GM18867 (cell line): Measurements from ENCODE around the gene ANO1.
"Not testable (repeated sequence)": the region's sequence is repeated elsewhere in the genome, so short reads cannot be mapped to it uniquely, and the experiment has no call there.

Experiments
- ATAC-seq: cut with Tn5 transposase; IDR thresholded peaks from one replicate; pipeline ENCODE4 v1.9.1; 2021; ENCODE audit warnings: mild to moderate bottlenecking, moderate library complexity; ENCODE audit not compliant: unreplicated experiment

Gene ANO1

DNA sequence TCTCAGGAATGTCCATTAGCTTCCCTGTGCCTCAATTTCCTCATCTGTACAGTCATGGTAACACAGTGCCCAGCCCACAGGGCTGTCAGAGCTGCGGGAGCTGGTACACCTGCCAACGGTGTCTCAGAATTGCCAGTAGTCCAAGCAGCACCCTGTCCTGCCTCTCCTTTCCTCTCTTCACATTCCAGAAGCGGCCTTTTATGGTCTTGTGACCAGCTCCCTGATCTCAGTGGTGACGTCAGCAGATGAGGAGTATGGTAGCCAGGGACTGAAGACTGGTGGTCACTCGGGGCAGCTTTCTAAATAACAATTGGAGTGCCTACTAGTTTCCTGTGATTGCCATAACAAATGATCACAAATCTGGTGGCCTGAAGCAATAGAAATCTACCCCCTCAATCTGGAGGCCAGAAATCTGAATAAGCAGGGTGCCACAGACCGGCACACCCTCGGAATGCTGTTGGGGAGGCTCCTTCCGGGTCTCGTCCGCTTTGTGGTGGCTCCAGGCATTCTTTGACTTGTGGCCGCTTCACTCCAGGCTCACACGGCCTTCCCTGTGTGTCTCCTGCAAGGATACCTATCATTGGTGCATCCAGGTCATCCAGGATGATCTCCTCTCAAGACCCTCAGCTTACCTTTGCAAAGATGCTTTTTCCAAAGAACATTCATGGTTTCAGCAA is 127.1 kb downstream of the ANO1 start:
- ATAC-seq, result no peak

- no peak for ATAC-seq
Measured at GRCh38 chr11:70205766-70206165, 127.6 kb downstream of the ANO1 start.

DNA sequence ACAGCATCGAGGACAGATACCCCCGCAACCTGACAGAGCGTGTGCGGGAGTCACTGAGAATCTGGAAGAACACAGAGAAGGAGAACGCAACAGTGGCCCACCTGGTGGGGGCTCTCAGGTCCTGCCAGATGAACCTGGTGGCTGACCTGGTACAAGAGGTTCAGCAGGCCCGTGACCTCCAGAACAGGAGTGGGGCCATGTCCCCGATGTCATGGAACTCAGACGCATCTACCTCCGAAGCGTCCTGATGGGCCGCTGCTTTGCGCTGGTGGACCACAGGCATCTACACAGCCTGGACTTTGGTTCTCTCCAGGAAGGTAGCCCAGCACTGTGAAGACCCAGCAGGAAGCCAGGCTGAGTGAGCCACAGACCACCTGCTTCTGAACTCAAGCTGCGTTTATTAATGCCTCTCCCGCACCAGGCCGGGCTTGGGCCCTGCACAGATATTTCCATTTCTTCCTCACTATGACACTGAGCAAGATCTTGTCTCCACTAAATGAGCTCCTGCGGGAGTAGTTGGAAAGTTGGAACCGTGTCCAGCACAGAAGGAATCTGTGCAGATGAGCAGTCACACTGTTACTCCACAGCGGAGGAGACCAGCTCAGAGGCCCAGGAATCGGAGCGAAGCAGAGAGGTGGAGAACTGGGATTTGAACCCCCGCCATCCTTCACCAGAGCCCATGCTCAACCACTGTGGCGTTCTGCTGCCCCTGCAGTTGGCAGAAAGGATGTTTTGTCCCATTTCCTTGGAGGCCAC is 128.3 kb downstream of the ANO1 start:
- no peak for ATAC-seq

GRCh38 chr11:70206982-70207376 is 128.9 kb downstream of the ANO1 start:
- no peak for ATAC-seq

- ATAC-seq, result no peak
Measured at GRCh38 chr11:70207531-70208131, 129.5 kb downstream of the ANO1 start.

- no peak for ATAC-seq
Measured at GRCh38 chr11:70209391-70209912, 131.3 kb downstream of the ANO1 start.

DNA sequence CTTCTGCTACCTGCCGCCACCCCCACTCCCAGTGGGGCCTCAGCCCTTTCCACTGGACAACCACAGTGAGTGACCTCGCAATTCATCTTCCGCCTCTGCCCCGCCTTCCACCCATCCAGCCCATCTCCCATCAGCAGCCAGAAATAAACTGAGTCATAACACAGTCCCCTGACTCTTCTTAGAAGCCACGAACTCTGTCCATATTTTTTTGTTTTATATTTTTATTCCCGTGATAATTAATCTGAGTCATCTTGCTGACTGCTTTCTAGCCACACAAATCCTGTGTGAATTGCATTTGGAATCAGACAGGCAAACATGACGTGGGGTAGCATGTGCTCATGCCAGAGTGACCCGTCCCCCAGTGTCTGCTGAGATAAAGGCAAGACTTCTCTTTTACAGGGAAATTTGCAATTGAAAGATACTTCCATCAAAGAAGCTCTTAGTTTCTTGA is 132.0 kb downstream of the ANO1 start:
- no peak for ATAC-seq

DNA sequence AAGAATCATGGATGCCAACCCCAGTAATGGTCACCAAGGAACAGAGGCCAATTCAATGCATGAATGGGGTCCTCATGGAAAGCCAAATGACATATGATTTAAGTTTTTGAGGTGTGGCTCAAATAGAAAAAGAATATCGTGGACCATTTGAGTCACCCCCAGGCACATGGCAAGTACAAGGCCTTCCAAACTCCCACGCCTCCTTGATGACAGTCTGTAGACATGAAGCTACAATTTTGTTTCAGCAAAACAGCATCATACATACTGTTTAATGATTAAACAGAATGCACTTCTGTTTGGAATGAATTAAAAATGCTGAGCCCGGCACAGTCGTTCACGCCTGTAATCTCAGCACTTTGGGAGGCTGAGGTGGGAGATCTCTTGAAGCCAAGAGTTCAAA is 132.4 kb downstream of the ANO1 start:
- ATAC-seq, result no peak

GRCh38 chr11:70212227-70212811 is 134.2 kb downstream of the ANO1 start:
- ATAC-seq, result no peak

DNA sequence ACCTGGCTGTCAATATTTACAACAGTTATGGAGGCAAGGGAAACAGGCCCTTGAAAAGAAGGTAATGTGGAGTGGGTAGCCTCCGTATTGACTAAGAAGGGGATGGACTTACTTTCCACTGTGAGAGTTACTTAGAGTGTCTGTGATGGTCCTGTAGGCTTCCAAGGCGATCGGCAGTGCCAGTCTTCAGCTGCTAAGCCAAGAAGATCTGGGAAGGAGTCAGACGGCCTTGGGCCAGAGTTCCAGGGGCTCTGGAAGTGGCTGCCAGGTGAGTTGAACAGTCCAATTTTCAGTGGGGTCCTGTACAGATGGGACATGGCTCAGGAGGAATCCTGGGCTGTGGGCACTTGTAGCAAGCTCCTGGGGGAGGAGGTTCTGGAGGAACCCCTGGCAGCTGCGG is 139.3 kb downstream of the ANO1 start:
- not testable (repeated sequence) for ATAC-seq

DNA sequence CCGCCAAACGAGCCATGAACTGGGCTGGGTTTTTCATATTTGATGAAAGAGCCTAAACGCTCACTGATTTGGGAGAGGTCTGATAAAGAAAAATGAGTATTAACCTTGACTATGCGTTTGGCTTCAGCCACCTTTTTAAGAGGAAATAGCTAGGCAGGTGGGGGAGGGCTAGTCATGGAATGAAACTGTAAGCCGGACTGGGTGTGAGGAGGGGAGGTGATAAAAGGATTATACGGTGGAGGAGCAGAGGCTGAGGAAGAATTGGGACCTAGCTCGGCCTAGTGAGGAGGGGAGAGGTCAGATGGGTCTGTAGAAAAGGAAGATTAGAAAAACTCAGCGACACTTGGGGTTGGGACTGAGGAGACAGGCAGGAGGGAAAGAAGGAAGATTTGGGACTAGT is 140.0 kb downstream of the ANO1 start:
- ATAC-seq, result not testable (repeated sequence)

DNA sequence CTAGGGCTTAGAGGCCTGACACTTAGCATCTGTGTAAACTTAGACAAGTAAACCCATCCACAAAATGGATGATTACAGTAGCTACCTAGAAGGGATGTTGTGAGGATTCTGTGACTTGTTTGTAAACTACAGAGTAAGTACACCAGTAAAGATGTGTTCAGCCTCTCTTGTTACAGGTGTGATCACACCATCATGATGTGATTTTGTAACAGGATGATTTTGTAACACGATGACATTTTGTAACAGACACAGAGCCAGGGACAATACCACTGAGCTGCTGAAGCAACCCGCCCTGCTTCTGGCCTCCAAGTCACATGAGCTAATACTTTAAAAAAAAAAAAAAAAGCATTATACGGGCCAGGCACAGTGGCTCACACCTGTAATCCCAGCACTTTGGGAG is 142.0 kb downstream of the ANO1 start:
- no peak for ATAC-seq

DNA sequence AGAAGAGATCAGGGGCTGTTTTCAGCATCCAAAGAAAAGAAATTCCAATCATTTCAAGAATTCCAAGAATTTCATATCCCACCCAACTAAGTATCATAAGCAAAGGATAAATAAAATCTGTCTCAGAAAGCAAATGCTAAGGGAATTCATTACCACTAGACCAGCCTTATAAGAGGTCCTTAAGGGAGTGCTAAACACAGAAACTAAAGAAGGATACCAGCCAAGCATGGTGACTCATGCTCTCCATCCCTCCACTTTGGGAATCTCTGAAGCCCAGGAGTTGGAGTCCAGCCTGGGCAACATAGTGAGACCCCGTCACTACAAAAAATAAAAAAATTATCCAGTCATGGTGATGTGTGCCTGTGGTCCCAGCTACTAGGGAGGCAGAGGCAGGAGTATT is 142.8 kb downstream of the ANO1 start:
- no peak for ATAC-seq

DNA sequence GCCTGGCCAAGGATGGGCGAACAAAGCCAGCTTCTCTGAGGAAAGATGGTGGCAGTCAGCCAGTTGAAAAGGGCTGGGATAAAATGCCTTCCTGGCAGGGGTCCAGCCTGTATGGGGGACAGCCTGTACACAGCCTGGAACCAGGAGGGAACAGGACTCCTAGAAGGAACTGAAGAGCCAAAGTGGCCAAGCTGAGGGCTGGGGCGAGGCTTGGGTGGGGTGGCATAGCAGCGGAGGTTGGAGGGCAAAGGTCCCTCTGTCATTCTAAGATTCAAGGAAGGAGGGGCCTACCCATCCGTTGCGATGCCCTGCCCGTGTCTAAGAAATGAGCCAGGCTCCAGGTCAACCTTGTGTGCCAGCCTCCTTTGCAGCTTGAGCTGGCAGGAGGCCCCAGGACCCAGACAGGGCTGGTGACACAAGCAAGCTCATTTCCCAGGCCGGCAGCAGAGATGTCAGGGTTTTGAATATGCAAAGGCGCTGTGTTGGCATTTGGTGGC is 147.6 kb downstream of the ANO1 start:
- no peak for ATAC-seq

GRCh38 chr11:70226183-70226582 is 148.1 kb downstream of the ANO1 start:
- no peak for ATAC-seq

- no peak for ATAC-seq
Measured at GRCh38 chr11:70226967-70227366, 148.8 kb downstream of the ANO1 start.

- no peak for ATAC-seq
Measured at GRCh38 chr11:70229737-70230136, 151.6 kb downstream of the ANO1 start.

DNA sequence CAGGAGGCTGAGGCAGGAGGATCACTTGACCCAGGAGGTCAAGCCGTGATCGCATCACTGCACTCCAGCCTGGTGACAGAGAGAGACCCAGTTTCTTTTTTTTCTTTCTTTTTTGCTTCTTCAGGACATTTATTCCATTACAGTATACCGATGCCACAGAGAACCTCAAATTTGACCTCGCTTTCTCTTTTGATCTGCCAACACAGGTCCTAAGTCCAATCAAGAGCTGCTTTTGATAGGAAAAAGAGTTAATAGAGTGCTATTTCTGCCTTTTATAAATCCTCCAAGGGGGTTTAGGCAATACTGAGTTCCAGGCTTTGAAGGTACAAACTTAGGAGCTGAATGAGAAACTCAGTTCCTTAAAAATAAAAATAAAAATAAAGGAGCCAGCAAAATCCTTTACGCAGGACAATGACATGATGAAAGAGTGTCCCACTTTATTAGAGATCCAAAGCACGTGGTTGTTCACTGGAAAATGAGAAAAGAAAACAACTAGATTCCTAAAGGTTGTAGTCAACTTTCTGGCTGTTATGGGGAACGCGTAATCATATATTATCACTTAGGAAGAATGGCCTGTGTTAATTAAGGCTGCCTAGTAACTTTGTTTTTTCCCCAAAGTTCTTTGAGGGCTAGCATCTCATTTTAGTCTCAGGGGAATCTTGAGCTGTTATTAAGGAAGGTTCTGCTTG is 152.2 kb downstream of the ANO1 start:
- ATAC-seq, result no peak

- ATAC-seq, result no peak
Measured at GRCh38 chr11:70230840-70231710, 153.0 kb downstream of the ANO1 start.

DNA sequence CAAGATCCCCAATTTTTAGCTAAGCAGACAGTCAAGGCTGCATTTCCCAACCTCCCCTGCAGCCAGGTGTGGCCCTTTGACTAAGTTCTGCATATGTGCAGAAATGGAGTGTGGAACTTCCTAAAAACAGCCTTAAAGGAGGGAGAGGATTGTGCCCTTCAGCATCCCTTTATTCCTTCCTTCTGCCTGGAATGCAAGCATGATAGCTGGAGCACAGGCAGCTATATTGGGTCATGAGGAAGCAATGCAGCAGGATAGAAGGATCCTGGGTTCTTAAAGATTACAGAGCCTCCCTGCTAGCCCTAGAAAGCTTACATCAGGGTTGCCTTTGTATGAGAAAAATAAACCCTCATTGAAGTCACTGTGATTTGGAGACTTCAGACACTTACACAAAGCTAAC is 154.9 kb downstream of the ANO1 start:
- no peak for ATAC-seq
